GM21515 (cell line): ENCODE measurements around the gene SLC1A4.
"Not testable (repeated sequence)": the region's sequence is repeated elsewhere in the genome, so short reads cannot be mapped to it uniquely, and the experiment has no call there.

Source experiments
- ATAC-seq: cut with Tn5 transposase; IDR thresholded peaks from one replicate; pipeline ENCODE4 v1.9.1; 2021; ENCODE audit not compliant: unreplicated experiment

SLC1A4 gene

GRCh38 chr2:64963719-64964118 lies 25.5 kb upstream of the SLC1A4 start:
- ATAC-seq = no peak

GRCh38 chr2:64966017-64966416 lies 23.2 kb upstream of the SLC1A4 start:
- no peak for ATAC-seq

GRCh38 chr2:64966839-64967238 lies 22.4 kb upstream of the SLC1A4 start:
- no peak for ATAC-seq

- ATAC-seq = no peak
Measured at GRCh38 chr2:64967601-64968000, 21.6 kb upstream of the SLC1A4 start.

- not testable (repeated sequence) for ATAC-seq
Measured at GRCh38 chr2:64969086-64969485, 20.1 kb upstream of the SLC1A4 start.

- ATAC-seq = no peak
Measured at GRCh38 chr2:64970495-64970894, 18.7 kb upstream of the SLC1A4 start.

GRCh38 chr2:64972426-64972825 lies 16.8 kb upstream of the SLC1A4 start:
- no peak for ATAC-seq

GRCh38 chr2:64972876-64973275 lies 16.3 kb upstream of the SLC1A4 start:
- ATAC-seq = no peak

- ATAC-seq = no peak
Measured at GRCh38 chr2:64975232-64975821, 13.9 kb upstream of the SLC1A4 start.

- no peak for ATAC-seq
Measured at GRCh38 chr2:64976276-64976675, 12.9 kb upstream of the SLC1A4 start.

GRCh38 chr2:64978514-64979268 lies 10.5 kb upstream of the SLC1A4 start:
- no peak for ATAC-seq

GRCh38 chr2:64979744-64980143 lies 9.5 kb upstream of the SLC1A4 start:
- ATAC-seq = no peak

- ATAC-seq = no peak
Measured at GRCh38 chr2:64980183-64980582, 9.0 kb upstream of the SLC1A4 start.

- no peak for ATAC-seq
Measured at GRCh38 chr2:64982311-64982857, 6.8 kb upstream of the SLC1A4 start.

GRCh38 chr2:64982932-64983331 lies 6.3 kb upstream of the SLC1A4 start:
- ATAC-seq = no peak

GRCh38 chr2:64985447-64985846 lies 3.8 kb upstream of the SLC1A4 start:
- ATAC-seq = no peak

- no peak for ATAC-seq
Measured at GRCh38 chr2:64987001-64987955, 1.9 kb upstream of the SLC1A4 start.

GRCh38 chr2:64987956-64988419 lies 1.2 kb upstream of the SLC1A4 start:
- no peak for ATAC-seq

- ATAC-seq = peak; percentile 34
Measured at GRCh38 chr2:64988420-64989125, 626 bp upstream of the SLC1A4 start.

- ATAC-seq = no peak
Measured at GRCh38 chr2:64989982-64990614, 899 bp downstream of the SLC1A4 start.
